Measurements from ENCODE around the gene VAV2.

The VAV2 gene

DNA sequence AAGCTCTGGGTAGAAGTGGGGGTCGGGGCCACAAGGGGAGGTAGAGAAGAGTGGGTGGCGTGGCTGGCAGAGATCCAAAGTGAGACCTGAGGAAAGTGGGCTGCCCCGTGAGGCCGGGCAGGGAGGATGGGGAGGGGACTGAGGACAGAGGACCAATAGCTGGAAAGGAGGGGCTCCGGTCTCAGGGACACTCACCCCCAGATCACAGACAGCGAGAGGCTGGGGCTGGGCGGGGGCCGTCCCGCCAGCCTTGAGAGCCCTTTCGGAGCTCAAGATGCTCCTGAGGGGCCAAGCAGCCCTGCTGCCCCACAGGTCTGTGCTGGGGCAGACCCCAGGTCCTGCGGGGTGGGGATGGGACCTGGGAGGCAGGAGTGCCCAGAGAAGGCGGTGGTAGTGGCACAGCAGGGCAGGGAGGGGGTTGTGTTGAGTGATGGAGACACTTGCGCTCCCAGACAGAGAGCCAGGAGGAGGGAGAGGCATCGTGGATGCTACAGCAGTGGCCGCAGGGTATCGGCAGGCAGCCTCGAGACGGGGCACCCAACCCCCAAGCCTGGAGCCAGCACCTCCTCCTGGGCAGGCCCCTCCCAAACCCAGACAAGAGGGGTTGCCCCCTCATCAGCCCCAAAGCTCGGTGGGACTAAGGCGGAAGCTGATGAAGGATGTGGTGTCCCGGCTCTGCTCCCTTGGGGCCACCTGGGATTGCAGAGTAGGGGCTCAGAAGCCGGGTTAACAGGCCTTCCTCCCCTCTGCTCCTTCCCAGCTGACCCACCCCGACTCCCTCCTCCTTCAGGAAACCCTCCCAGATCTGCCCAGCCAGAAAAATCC, 257.3 kb downstream of the VAV2 start:
- no peak for DNase-seq

- DNase-seq, result no peak
Observed at GRCh38 chr9:133733796-133734533, 258.2 kb downstream of the VAV2 start.

DNA sequence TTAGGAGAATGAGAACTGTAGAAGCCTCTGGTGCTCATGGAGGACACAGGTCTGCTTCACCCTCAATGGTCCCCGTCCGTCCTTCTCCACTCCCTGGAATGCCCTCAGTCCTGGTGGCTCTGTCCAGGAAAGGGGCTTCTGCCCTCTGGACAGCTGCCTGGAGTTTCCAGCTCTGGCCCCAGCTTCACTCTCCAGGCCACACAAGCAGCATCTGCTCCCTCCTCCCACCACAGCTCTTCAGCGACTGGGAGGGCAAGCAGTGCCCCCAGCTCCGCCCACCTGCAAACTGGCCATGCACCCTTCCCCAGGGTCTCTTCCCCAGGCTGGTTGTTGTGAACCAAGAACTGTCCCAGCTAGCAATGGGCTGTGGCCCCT, 258.7 kb downstream of the VAV2 start:
- DNase-seq, result no peak

GRCh38 chr9:133732639-133733408, 259.3 kb downstream of the VAV2 start:
- no peak for DNase-seq

- DNase-seq, result peak; percentile 33
Observed at GRCh38 chr9:133731876-133732638, 260.1 kb downstream of the VAV2 start.

- DNase-seq, result no peak
Observed at GRCh38 chr9:133730994-133731715, 261.0 kb downstream of the VAV2 start.

- DNase-seq, result no peak
Observed at GRCh38 chr9:133729617-133730281, 262.4 kb downstream of the VAV2 start.

DNA sequence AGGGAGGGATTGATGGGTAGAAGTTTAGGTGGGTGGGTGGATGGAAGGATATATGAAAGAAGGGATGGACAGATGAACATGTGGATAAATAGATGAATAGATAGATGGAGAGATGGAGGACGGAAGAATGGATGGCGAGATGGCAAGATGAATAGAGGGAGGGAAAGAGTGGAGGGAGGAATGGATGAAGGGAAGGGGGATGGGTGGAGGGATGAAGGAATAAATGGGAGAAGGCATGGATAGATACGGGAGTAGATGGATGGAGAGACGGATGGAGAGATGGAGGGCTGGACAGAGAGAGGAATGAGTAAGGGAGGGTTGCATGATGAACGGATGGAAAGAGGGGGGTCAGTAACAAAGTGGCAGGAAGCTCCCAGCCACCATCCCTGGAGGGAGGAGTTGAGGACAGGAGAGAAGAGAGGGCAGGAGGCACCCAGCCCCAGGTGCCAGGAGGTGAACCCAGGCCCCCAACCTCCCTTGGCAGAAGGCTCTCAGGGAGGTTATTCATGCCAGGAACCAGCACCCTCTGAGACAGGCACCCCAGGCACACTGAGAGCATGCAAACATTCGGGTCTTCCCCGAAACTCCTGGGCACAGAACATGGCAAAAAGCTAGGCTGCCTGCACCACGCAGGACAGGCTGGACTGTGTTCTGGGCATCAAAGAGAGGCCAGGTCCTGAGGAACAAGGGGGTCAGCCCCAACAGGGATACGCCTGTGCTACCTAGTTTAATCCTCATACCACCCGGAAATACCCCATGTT, 263.1 kb downstream of the VAV2 start:
- DNase-seq, result no peak

DNA sequence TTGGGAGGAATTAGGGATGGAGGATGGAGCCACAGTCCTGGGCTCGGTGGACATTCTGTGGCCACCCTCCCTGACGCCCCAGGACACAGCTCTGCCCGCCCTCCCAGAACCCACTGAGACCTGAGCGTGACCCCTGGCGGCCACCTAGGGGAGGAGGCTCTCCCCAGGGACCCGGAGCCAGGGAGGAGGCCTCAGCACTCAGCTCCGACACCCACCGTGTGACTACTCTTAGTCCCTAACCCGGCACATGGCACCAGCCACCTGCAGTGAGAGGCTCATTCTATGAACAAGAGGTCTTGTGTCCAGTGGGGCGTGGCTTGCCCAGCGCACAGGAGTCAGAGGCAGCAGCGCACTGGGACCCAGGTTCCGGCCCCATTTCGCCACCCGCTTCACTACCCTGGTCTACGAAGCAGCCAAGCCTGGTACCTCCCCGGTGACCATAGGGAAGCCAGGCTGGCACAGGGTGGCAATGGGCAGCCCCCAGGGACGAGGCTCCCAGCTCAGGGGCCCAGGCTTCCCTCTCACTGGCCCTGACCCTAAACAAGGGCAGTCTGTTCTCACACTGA, 264.2 kb downstream of the VAV2 start:
- no peak for DNase-seq

- DNase-seq, result no peak
Observed at GRCh38 chr9:133727277-133727875, 264.7 kb downstream of the VAV2 start.

DNA sequence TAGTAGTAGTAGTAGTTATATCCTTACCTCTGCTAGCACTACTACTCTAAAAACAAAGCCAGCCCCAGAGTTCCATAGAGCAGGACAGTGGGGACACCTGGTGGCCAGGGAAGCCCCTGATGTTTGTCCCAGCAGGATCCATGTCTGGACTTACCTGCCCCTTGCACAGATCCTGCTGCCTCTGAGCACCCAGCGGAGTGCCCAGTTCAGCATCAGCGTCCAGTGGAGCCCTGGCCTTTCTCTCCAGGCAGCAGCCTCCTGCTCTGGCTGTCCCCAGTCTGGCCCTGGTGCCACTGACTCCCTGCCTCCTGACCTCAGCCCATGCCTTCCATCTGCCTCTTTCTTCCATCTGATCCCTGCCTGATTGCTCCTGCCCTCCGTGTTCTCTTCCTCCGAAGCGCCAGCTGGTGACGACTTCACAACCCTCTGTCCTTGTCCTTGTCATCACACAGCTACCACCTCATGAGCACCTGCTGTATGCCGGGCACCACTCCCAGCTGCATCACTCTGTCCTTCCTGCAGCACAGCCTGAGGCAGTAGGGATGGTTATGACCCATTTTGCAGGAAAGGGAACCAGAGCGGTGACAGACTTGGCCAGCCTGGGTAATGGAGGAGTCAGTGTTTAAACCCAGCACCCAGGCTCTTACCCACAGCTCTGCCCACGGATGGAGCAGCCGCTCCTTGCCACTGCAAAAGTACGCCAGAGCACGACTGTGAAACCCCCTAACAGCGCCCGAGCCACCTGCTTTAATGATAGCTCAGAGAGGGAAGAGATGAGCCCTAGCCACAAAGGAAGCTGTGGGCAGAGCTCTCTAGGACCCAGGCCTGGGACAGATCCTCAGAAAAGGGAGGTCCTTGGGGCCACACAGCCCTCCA, 265.5 kb downstream of the VAV2 start:
- peak; percentile 53 for DNase-seq

DNA sequence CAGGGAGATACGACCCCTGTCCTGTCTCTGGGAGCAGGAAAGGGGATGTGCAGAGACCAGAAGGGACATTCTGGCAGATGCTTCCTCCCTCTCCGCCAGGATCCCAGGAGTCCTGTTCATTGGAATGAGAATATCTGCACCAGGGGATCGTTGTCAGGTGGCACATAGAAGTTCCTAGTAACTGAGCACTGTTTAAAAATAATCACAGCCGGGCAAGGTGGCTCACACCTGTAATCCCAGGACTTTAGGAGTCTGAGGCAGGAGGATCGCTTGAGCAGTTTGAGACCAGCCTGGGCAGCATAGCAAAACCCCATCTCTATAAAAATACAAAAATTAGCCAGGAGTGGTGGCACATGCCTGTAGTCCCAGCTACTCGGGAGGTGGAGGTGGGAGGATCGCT, 266.2 kb downstream of the VAV2 start:
- DNase-seq, result no peak

DNA sequence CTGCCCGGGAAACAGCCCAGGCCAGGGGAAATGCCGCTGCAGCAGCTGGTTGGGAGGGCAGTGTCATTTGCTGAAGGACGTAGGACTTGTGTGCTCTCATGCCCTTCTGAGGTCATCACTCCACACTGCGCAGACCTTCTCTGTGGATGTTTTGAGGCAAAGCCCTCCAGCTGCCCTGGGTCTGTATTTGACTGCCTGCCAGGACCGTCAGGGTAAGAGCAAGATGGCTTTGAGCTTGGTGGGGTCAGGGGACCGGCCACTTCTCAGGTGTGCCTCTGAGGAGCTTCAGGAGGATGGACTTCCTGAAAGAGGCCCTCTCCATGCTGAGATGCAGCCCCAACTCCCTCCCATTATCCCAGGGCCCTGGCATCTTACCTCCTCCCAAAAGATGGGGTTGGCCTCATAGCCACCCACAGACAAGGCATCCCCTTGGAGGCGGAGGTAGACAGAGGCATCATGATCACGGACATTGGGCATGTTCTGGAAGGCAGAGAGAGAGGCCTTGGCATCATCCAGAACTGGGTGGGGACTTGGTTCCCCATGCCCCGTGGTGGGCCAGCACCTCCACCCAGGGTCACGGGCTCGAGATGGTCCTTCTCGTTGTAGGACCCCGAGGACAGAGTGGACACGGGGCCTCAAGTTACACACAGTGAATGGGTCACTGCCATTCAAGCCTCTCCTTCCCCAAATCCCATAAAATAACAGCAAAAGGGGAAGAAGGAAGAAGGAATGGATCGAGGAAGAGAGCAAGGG, 273.4 kb downstream of the VAV2 start:
- no peak for DNase-seq

DNA sequence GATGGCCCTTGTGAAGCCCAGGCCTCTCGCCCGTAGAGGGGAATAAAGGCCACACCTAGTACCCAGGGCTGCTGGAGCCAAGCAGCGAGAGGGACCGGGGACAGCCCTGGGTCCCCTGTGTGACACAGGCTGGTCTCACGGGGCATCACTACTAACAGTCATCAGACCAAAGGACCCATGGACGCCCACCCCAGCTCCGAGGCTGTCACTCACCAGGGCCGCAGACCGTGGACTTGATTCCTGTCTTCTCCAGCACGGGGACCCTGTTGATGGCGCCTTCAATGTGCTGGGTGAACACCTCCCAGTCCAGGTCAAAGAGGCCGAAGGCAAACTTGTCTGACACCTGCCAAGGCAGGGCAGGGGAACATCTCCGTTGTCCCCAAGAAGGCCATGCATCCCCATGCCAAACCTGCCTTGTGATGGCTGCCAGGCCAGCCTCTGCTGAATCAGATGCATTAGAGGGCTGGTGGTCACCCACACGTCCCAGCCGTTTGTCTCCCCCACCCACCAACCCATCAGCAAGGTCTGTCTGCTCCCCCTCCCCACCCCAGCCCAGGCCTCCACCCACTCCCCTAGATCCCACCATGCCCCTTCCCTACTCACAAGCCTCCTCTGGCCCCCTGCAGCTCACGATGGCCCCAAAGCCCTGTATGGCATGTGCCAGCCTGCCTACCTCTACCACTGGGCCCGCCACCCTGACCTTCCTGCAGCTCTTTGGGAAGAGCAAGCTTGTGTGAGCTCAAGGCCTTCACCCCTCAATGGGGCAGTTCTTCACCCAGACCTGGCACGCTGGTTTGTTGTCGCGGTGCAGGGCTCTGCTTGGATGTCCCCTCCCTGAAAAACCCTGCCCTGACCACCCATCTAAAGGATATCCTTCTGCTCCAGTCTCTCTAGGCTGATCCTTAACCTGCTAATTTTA, 274.8 kb downstream of the VAV2 start:
- DNase-seq, result no peak

DNA sequence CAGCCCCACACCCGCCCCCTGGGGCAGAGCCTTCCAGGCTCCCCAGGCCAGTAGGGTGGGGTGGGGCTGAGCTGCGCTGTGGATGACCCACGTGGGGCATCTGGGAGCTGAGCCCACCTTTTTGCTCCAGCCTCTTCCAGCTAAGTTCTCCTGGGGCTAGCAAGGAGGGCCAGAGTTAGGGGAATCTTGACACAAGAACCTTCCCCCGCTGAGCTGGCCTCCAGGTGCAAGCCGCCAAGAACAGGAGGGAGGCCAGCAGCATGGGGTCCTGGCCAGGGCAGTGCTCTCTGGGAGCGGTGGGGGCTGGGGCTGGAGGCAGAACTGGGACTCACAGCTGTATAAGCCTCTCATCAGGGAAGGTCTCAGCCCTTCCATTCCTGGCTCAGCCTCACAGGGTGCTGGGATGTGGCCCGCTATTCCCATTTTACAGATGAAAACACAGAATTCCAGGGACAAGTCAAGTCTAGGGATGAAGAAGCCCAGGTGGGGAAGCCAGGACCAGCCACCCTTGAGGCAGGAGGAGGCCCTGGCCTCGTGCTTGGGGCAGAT, 275.5 kb downstream of the VAV2 start:
- DNase-seq, result no peak

- peak; percentile 22 for DNase-seq
Observed at GRCh38 chr9:133715866-133716563, 276.1 kb downstream of the VAV2 start.
